ENCODE measurements around the gene HPS3.
"Not testable (repeated sequence)": the region's sequence is repeated elsewhere in the genome, so short reads cannot be mapped to it uniquely, and the experiment has no call there.

The HPS3 gene

DNA sequence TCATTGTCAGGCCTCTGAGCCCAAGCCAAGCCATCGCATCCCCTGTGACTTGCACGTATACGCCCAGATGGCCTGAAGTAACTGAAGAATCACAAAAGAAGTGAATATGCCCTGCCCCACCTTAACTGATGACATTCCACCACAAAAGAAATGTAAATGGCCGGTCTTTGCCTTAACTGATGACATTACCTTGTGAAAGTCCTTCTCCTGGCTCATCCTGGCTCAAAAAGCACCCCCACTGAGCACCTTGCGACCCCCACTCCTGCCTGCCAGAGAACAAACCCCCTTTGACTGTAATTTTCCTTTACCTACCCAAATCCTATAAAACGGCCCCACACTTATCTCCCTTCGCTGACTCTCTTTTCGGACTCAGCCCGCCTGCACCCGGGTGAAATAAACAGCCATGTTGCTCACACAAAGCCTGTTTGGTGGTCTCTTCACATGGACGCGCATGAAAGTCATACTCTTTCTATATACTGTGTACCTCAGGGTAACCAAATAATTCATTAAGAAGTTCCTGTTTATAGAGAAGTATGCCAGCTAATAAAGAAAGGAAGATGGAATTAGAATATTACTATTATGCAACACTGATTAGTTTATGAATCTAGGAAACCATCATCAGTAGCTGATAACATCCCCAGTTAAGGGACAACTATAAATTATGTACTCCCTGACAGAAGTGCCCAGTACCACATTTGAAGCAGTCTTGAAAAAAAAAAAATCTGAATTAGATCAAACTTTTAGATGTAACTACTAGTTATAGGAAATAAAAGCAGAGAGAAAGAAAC lies 67.6 kb downstream of the HPS3 start:
- not testable (repeated sequence) for DNase-seq

DNA sequence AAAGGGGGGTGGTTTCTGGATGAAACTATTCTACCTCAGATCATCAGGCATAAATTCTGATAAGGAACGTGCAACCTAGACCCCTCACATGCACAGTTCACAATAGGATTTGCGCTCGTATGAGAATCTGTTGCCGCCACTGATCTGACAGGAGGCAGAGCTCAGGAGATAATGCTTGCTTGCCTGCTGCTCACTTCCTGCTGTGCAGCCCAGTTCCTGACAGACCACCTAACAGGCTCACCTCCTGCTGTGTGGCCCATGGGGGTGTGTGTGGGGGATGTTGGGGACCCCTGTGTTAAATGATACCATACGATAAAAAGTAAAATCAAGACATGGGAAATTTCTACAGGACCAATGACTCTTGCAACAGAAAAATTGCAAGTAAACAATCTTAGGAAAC lies 68.2 kb downstream of the HPS3 start:
- no peak for DNase-seq

DNA sequence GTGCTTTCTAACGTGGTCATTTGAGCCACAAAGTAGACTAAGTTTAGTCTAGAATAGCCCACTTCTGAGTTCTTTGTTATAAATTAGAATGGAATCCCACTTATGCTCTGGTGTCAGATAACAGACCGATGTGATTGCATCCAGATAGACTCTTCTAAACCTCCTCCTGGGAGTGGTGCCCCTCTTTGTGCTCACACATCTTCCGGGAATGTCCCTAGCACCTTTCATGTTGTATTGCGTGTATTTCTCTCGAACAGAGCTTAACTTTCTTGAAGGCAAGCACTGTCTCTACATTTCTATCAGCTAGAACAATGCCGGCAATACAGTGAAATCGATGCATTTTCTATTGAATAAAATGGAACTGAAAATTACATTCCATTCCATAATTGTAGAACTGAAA lies 69.2 kb downstream of the HPS3 start:
- DNase-seq = no peak

GRCh38 chr3:149199474-149199873 lies 70.0 kb downstream of the HPS3 start:
- peak; percentile 77 to 86 for DNase-seq

GRCh38 chr3:149203758-149204157 lies 74.3 kb downstream of the HPS3 start:
- no peak for DNase-seq

GRCh38 chr3:149204390-149204991 lies 75.1 kb downstream of the HPS3 start:
- no peak for DNase-seq

DNA sequence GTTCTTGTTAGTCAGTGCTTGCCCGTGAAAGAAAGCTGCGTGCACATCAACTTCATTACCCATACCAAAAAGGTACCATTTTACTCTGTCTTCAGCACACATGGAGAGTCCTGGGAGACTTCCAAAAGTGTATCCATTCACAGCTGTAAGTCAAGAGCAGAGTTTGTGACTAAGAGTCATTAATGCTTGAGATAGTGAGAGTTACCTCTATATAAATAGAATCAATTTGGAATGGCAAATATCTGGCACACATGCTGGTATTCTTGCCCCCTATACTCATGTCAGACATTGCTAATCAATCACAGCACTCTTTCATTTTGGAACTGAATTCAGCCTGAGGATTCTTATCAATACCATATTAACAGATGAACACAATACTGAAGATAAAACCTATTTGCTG lies 78.0 kb downstream of the HPS3 start:
- no peak for DNase-seq

GRCh38 chr3:149209431-149209830 lies 80.0 kb downstream of the HPS3 start:
- no peak for DNase-seq

DNA sequence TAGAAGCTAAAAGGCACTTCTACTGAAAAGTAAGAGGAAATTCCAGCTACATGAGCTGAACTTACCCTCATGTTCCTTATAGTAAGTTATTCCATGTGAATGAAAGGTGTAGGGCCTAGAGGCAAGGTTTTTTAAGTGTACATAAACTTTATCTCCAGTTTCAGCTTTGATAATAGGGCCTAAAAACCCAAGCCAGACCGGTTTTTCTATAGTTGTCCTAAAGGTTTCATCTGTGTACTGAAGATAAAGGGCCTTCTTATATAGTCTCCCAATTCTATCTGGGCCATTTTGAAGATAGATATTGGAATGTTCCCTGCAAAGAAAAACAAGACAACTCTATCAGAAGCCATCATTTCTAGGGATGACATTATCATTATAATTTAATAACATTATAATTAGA lies 82.9 kb downstream of the HPS3 start:
- no peak for DNase-seq

DNA sequence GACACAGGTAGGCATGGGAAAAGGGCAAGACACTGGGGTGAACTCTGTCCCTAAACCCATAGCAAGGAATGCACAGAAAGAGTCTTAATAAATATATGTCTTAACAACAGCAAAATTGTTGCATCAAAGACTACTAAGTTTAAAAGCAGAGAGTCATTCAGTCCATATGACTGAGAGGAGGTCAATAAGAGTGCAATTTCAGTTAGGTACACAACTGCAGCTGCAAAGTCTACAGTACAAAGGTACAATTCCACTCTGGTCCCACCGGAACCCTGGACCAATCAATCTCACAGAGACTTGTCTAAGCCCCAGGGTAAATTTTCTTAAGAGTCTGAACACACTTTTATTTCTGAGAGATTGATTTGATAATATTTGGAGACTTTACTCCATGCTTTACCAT lies 85.3 kb downstream of the HPS3 start:
- peak in 1 of 2 experiments; percentile 14 for DNase-seq

GRCh38 chr3:149215515-149215914 lies 86.1 kb downstream of the HPS3 start:
- no peak for DNase-seq

- peak in 1 of 2 experiments; percentile 29 for DNase-seq
These were observed 86.9 kb downstream of the HPS3 start for GRCh38 chr3:149216193-149216869.

DNA sequence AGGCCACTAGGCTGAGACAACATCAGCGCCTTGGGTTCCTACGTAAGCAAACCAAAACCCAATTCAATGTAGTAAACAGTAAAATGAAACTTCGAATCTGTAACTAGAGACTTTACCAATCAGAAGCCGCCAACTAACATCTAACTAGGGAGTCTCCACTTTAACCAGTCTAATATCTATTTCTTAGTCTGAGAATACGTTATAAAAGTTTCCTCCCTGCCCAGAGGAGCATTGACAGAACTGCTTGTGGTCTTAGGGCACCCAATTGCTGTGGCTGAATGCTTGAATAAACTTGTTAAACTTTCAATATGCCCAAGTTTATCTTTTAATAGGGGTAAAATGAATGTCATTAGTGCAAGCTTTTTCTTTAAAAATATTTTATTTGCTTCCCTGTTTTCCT lies 87.9 kb downstream of the HPS3 start:
- no peak for DNase-seq

- DNase-seq = not testable (repeated sequence)
These were observed 90.1 kb downstream of the HPS3 start for GRCh38 chr3:149219380-149220121.

- no peak for DNase-seq
These were observed 92.5 kb downstream of the HPS3 start, which contains the start of gene CP for GRCh38 chr3:149221783-149222517. TSS of gene CP (minus strand) at chr3:149221829. CDS start at chr3:149221792, 37 bp downstream.

All from SHP77 (cell line).